HG02759 (cell line): Measurements from ENCODE around the gene OR51M1.

Experiments
- ATAC-seq: cut with Tn5 transposase; IDR thresholded peaks from one replicate; pipeline ENCODE4 v1.9.1; 2021; ENCODE audit warnings: mild to moderate bottlenecking, moderate library complexity; ENCODE audit not compliant: unreplicated experiment

The OR51M1 gene

GRCh38 chr11:5380740-5381342 lies 2.8 kb upstream of the OR51M1 start:
- ATAC-seq = peak; percentile 90

DNA sequence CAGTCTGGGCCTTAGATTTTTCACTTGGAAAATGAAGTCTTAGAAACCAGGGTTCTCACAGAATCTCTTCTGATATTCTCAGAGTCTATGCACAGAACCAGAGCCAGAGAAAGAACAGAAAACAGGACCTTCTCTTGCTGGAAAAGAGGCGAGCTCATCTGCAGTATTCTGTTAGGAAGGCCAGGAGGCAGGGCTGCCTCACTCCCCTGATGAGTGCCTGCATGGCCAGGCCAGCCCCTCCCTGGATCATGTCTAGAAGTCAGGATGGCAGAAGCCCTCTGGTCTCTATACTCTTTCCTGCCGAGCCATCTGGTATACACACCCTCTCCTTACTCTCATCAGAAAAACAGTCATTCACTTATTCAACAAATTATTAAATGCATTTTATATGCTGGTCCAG lies 723 bp downstream of the OR51M1 start:
- ATAC-seq = no peak

DNA sequence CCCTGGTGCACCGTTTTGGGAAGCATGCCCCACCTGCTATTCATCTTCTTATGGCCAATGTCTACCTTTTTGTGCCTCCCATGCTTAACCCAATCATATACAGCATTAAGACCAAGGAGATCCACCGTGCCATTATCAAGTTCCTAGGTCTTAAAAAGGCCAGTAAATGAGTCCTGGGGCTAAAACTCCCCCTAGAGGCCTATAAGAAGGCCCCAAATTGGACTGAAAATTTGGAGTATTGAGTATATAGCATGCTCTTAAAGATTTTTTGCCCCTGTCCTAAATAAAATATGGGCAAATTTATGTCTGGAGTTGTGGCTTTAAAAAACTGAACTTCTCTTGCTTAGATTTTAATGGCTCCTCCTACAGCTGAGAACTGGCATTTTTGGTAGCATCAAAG lies 6.6 kb downstream of the OR51M1 start:
- ATAC-seq = no peak

GRCh38 chr11:5394091-5394490 lies 10.5 kb downstream of the OR51M1 start:
- ATAC-seq = no peak

GRCh38 chr11:5398936-5399335 lies 15.3 kb downstream of the OR51M1 start:
- no peak for ATAC-seq

DNA sequence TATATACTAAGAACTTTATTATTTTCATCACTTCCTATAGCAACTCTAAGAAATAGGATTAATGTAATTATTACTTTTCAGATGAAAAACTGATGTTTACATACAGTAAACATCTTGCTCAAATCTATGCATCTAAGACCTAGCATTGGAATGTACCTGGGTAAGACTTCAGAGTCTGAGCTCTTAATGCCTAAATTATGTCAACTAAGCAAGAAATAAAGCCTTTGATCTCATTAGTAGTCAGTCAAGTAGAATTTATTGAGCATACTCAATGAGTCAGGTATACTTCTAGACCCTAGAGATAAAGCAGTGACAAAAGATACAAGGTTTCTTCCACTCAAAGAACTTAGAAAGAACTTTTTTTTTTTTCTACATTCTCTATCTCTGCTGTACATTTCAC lies 21.6 kb downstream of the OR51M1 start:
- ATAC-seq = no peak

- no peak for ATAC-seq
These were observed 37.4 kb downstream of the OR51M1 start for GRCh38 chr11:5420993-5421392.

DNA sequence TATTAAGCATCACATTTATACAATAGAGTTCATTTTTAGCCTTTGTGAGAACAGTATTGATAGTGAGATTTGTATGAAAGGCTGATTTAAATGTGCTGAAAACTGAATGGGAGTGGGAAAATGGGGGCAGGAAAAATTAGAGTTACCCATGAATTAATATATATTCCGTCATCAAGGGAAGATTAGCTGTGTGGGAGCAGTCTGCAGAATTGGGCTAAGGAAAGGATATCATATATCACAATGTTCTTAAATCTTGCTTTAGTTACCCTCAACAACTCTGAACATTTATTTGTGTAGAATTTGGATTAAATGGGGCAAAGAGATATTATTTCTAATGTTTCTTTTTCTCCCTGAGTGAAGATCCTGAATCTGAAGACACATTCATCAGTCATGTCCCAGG lies 38.2 kb downstream of the OR51M1 start, which contains the start of gene OR51Q1:
Gene OR51Q1, plus strand, starts transcription at position 301 of the 400 bp plus-strand sequence. Its CDS starts 90 bp downstream, at position 391.
- ATAC-seq = no peak

DNA sequence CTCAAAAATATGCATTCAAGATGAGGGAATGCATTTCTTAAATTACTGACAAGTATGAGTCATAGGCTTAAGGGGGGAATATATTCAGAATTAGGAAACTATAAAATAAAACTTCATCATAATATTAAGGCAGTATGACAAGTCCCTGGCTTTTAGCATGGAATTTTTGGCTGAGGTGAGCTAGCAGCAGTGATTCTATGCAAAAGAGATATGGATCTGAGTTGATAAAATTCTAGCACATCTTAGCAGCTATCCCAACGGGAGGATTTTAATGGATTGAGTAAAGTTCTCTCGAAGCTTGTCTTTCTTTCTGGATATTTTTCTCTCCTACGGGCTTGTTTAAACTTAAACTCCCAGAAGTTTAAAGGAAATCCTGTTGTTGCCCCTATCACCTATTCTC lies 39.5 kb downstream of the OR51M1 start:
- ATAC-seq = no peak

GRCh38 chr11:5441414-5441813 lies 57.8 kb downstream of the OR51M1 start, which contains the start of gene OR51I1:
Gene OR51I1, minus strand, starts transcription at chr11:5441514. Its CDS starts 0 bp downstream, at chr11:5441514.
- ATAC-seq = no peak
